Endometrial microvascular endothelial cells (primary cell): ENCODE data around the gene SMIM30. TPM values are rescaled to one million over a fixed set of nuclear protein-coding genes. Genes with fewer than 3 reads are reported as not detected.
"Not testable (repeated sequence)": the region's sequence is repeated elsewhere in the genome, so short reads cannot be mapped to it uniquely, and the experiment has no call there.

Experiments
- in situ Hi-C: cut with HindIII; loops from 2 replicates; pipeline ENCODE4 v1.10.0; 2017; ENCODE audit warnings: low sequenced_read_pairs, low pct_unique_long_range_greater_than_20kb; ENCODE audit errors: inconsistent ontology term
- total RNA-seq: library from RNA; depleted of rRNA; stranded (reverse); fragments of >200 nt; gene quantifications from one replicate; pipeline ENCODE4 v1.2.3, GENCODE V29; 2015; ENCODE audit errors: inconsistent ontology term

Gene SMIM30
- total RNA-seq, result 64.7 TPM

- in situ Hi-C loops, result no loop called here
Measured at GRCh38 chr7:113118074-113118959, at the start of gene SMIM30. Gene SMIM30 (minus strand): TSS chr7:113118554. CDS start chr7:113117578, 976 bp downstream.

DNA sequence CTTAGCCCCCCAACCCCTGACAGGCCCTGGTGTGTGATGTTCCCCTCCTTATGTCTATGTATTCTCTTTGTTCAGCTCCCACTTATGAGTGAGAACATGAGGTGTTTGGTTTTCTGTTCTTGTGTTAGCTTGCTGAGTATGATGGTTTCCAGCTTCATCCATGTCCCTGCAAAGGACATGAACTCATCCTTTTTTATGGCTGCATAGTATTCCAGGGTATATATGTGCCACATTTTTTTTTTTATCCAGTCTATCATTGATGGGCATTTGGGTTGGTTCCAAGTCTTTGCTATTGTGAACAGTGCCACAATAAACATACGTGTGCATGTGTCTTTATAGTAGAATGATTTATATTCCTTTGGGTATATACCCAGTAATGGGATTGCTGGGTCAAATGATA lies 47.8 kb upstream of the SMIM30 start:
- in situ Hi-C loops, result not testable (repeated sequence)

DNA sequence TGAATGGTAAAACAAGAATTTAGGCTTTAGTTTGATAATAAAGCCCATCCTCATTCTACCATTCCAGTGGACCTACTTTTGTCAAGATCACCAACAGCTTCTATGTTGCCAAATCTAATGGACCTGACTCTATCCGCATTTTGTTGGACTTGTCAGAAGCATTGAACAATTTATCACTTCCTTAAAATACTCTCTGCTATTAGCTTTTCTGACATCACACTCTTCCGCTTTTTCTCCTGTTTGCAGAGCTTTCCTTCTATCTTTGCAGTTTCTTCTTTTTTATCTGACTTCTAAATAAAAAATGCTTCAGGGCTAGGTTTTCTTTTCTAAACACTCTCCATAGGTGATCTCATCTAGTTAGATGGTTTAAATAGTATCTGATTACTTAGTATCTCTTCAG lies 42.7 kb upstream of the SMIM30 start:
- in situ Hi-C loops, result no loop called here

DNA sequence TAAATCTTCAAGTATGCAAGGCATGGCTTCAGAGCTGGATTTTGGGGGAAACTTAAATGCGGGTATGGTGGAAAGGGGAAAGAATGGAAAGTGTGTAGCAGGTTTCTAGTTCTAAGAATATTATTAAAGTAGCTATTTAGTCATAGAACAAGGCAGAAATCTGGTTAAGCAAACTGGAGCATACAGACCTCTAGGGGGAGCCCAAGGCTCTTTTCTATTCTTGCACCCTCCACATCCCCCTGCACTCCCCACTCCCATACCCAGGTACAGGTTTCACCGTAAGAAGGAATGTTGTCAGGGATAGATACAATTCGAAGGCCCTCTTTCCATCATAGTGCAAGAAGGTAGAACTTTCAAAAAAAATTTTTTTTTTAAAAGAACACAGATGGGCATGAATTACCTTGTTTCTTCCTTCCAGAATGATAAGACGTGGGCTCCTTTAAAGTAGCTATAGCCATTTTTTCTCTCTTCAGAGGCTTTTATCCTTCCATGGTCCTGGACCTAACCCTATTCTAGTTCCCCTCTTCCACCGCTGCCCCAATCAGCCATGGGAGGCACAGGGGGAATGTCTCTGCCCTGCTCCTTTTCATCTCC lies 41.5 kb upstream of the SMIM30 start:
- in situ Hi-C loops, result no loop called here

DNA sequence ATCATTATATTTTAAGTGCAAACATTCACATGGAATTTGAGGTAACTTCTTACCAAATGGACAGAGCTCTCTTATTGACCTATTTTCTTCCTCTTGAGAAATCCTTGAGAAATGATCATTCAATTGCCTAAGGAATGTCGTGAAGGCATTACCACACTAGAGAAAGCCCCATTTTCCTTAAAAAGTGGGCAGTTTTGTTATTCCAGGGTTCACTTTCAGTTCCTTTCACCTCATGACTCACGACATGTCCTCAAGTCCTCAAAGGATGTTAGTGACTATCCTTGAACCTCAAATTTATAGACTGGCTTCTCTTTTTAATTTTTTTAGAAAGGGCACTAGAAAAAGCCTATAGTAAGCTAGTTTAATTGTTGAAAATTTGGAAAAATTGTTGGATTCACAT lies 40.4 kb upstream of the SMIM30 start:
- in situ Hi-C loops, result no loop called here

DNA sequence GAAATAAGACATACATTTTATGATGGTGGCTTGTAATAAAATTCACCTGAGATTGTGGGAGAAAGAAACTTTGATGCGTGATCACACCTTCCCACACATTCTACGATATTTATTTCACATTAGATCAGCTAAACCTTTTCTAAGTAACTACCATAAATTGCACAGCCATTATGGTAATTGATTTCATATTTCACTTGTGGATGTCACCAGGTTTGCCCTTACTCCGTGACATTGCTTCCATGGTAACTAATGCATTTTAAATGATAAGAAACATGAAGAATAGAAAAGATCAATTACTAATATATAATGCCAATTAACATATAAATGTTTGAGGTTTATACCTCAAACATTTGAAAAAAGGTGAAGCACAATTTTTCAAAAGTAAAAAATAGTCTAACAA lies 35.8 kb upstream of the SMIM30 start:
- in situ Hi-C loops, result no loop called here

DNA sequence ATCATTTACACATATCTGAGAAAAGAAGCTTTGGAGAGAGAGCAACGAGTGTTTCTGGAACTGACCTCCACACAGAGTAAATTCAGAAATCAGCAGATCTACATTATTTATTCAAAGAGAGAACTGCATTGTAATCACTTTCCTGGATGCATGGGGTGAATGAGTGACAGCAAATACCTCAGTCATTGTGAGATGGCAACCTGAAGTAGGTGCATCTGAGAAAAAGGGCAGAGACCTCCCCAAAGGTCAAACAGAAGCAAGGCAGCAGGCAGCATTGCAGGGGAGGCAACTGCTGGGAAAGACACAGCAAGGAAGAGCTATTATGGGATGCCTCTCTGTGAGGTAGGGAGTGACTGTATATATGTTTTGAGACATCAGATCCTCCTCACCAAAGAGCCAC lies 26.5 kb upstream of the SMIM30 start:
- in situ Hi-C loops, result no loop called here

GRCh38 chr7:113143486-113144257 lies 25.3 kb upstream of the SMIM30 start:
- in situ Hi-C loops, result no loop called here

GRCh38 chr7:113142385-113143119 lies 24.2 kb upstream of the SMIM30 start:
- in situ Hi-C loops, result no loop called here

GRCh38 chr7:113141803-113142202 lies 23.4 kb upstream of the SMIM30 start:
- in situ Hi-C loops, result no loop called here

- in situ Hi-C loops, result no loop called here
Measured at GRCh38 chr7:113140956-113141355, 22.6 kb upstream of the SMIM30 start.

DNA sequence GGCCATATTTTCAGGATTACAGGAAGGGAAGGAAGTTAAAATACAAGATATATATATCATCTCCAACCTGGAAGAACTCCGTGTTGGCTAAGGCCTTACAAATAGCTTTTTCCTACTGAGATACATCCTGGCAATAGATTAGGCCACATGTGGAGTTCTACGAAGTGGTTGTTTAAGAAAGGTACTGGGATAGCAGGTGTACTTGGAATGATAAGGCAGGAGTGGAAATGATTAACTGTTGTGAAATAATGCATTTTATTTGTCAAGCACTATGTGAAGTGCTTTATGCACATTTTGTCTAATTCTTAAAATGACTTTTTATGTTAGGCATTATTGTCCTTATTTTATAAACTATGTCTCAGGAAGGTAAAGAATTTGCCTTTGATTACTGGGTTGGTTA lies 18.9 kb upstream of the SMIM30 start:
- in situ Hi-C loops, result no loop called here

DNA sequence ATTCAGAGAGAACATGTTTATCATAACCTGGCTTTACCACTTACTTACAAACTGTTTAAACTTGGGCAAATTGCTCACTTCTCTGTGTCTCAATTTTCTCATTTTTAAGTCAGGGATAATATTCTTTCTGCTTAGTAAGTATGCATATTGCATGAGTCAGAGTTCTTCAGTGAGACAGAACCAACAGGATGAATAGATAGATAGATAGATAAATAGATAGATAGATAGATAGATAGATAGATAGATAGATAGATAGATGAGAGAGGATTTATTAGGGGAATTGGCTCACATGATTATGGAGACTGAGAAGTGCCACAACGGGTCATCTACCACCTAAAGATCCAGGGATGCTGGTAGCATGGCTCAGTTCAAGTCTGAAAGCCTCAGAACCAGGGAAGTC lies 15.7 kb upstream of the SMIM30 start:
- in situ Hi-C loops, result no loop called here

GRCh38 chr7:113131367-113131766 lies 13.0 kb upstream of the SMIM30 start:
- in situ Hi-C loops, result no loop called here

GRCh38 chr7:113128031-113128430 lies 9.7 kb upstream of the SMIM30 start:
- in situ Hi-C loops, result no loop called here

- in situ Hi-C loops, result no loop called here
Measured at GRCh38 chr7:113125728-113126127, 7.4 kb upstream of the SMIM30 start.

- in situ Hi-C loops, result no loop called here
Measured at GRCh38 chr7:113122744-113123143, 4.4 kb upstream of the SMIM30 start.

DNA sequence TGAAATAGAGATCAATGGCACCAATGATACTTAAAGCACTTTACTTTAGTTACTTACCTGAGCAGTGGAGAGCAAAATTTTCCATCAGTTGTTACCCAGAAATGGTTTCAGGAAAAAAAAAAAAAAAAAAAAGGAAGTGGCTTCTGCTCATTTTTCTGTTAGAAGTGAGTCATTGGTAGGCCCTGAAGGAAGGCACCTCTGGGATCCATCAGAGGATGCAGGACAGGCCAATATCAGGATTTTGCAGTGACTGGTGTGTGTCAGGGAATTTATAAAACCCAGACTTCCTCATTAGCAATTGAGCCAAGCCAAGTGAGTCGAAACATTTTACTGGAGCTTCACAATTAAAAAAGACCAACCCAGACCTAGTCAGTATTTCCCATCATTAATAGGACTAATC lies 2.3 kb upstream of the SMIM30 start:
- in situ Hi-C loops, result no loop called here

- in situ Hi-C loops, result no loop called here
Measured at GRCh38 chr7:113119429-113119828, 1.1 kb upstream of the SMIM30 start.
